Liver (tissue), 3 donors: ENCODE data around the gene TRAK1.

Experiments used
- CTCF ChIP-seq: fragments of 150-350 bp; IDR thresholded peaks from 2 replicates; pipeline ENCODE4 v1.5.1; 2017; ENCODE audit warnings: improper control_type of control experiment, low read depth, low read length; ENCODE audit not compliant: missing input control
- EGR1 ChIP-seq, 2 donors: IDR thresholded peaks; 2 replicates each; pipeline ENCODE4 v1.6.1; 2016 to 2018; ENCODE audit warnings: antibody characterized with exemption in 2 of 2, low read depth in 2 of 2
- JUND ChIP-seq, 2 donors: IDR thresholded peaks; 2 replicates each; pipeline ENCODE4 v1.6.1; 2016; ENCODE audit warnings: antibody characterized with exemption in 2 of 2
- RAD21 ChIP-seq, 2 donors: IDR thresholded peaks; 2 replicates each; pipeline ENCODE4 v1.6.1; 2016; ENCODE audit warnings: antibody characterized with exemption in 2 of 2, mild to moderate bottlenecking in 2 of 2
- REST ChIP-seq: IDR thresholded peaks from 2 replicates; pipeline ENCODE4 v1.6.1; 2016; ENCODE audit warnings: antibody characterized with exemption, mild to moderate bottlenecking
- SP1 ChIP-seq: IDR thresholded peaks from 2 replicates; pipeline ENCODE4 v1.6.1; 2018; ENCODE audit warnings: antibody characterized with exemption, mild to moderate bottlenecking
- TAF1 ChIP-seq: conservative IDR thresholded peaks from 2 replicates; pipeline ENCODE4 v1.6.1; 2016; ENCODE audit warnings: antibody characterized with exemption, mild to moderate bottlenecking
- YY1 ChIP-seq: IDR thresholded peaks from 2 replicates; pipeline ENCODE4 v1.6.1; 2016; ENCODE audit warnings: antibody characterized with exemption, mild to moderate bottlenecking
- donor health status: healthy.
- donor health status: healthy.

- TF ChIP-seq CTCF (no peak), YY1 (no peak), EGR1 (IDR thresholded peaks at IDR 0.05; ENCODE audit: low read depth in 2 of 2) (no peak), SP1 (no peak), RAD21 (IDR thresholded peaks at IDR 0.05) (no peak), TAF1 (no peak), REST (no peak), JUND (IDR thresholded peaks at IDR 0.05) (no peak)
Observed at GRCh38 chr3:42115946-42116345, 24.8 kb downstream of the TRAK1 start.
